K562 (cell line): ENCODE data around the gene SPATA33. TPM values are rescaled to one million over a fixed set of nuclear protein-coding genes. Genes with fewer than 3 reads are reported as not detected.
A peak's percentile ranks its signal among the peaks of the same experiment; 100 is the strongest.

Experiments used
- ELF2 ChIP-seq: fragments of 250-450 bp; sonication (Bioruptor Pico); IDR thresholded peaks from 2 replicates; pipeline ENCODE4 v1.5.0; 2021; ENCODE audit warnings: mild to moderate bottlenecking
- FOSL1 ChIP-seq: fragments of 200-800 bp; sonication (Bioruptor generic); conservative IDR thresholded peaks from 2 replicates; pipeline ENCODE4 v1.6.1; 2016; ENCODE audit warnings: missing genetic modification characterization, missing compliant biosample characterization
- MAX ChIP-seq: sonication (generic); formaldehyde crosslinking; IDR thresholded peaks from 2 replicates; pipeline ENCODE4 v1.9.0; 2022; ENCODE audit warnings: mild to moderate bottlenecking, missing genetic modification reagents
- NCOA4 ChIP-seq: fragments of 450-650 bp; IDR thresholded peaks from 2 replicates; pipeline ENCODE4 v1.6.1; 2018; ENCODE audit warnings: mild to moderate bottlenecking; ENCODE audit not compliant: partially characterized antibody
- PCBP1 ChIP-seq: fragments of 200-400 bp; formaldehyde crosslinking; IDR thresholded peaks from 2 replicates; pipeline ENCODE4 v1.6.1; 2018; ENCODE audit warnings: mild to moderate bottlenecking, low read depth, low read length; ENCODE audit not compliant: poor library complexity, severe bottlenecking
- PHF20 ChIP-seq: fragments of 450-650 bp; IDR thresholded peaks from 2 replicates; pipeline ENCODE4 v1.6.1; 2018; ENCODE audit not compliant: partially characterized antibody
- RBM25 ChIP-seq: fragments of 200-400 bp; formaldehyde crosslinking; IDR thresholded peaks from 2 replicates; pipeline ENCODE4 v1.6.1; 2018; ENCODE audit warnings: low read length, low read depth, moderate library complexity; ENCODE audit not compliant: severe bottlenecking
- SIN3B ChIP-seq: fragments of 450-650 bp; IDR thresholded peaks from 2 replicates; pipeline ENCODE4 v1.6.1; 2017; ENCODE audit warnings: low read depth, mild to moderate bottlenecking, moderate library complexity
- ZBTB11 ChIP-seq, 3 experiments: fragments of 200-800 bp in 1 of 3; fragments of 250-450 bp in 1 of 3; fragments of 450-650 bp in 1 of 3; sonication (Bioruptor Pico) in 1 of 3; sonication (Bioruptor generic) in 1 of 3; formaldehyde crosslinking in 1 of 3; IDR thresholded peaks; 2 replicates each; pipeline versions ENCODE4 v1.6.1 to v1.8.0; 2016 to 2022; ENCODE audit warnings: mild to moderate bottlenecking in 2 of 3, missing genetic modification characterization in 2 of 3, missing compliant biosample characterization in 1 of 3, moderate library complexity in 1 of 3
- ZBTB40 ChIP-seq, 2 experiments: fragments of 450-650 bp in 1 of 2; sonication (generic) in 1 of 2; formaldehyde crosslinking in 1 of 2; IDR thresholded peaks; 2 replicates each; pipeline versions ENCODE4 v1.7.1 to v1.9.0; 2016 to 2022; ENCODE audit warnings: inconsistent platforms in 1 of 2, mild to moderate bottlenecking in 1 of 2, missing genetic modification reagents in 1 of 2
- ZNF24 ChIP-seq: fragments of 450-650 bp; IDR thresholded peaks from 2 replicates; pipeline ENCODE4 v1.6.1; 2016
- polyA plus RNA-seq, 8 experiments: library from polyadenylated mRNA; depleted of rRNA in 4 of 8; stranded (reverse) in 5 of 8; unstranded in 3 of 8; fragments of >200 nt; fragmentation: Nextera tagmentation in 2 of 8; fragmentation: Illumina TruSeq in 1 of 8; extraction: Ambion mirVana in 2 of 8; extraction: Trizol in 1 of 8; gene quantifications; 2 replicates each; pipeline versions ENCODE4 v1.2.1 to v1.2.3, GENCODE V29; 2011 to 2014; ENCODE audit warnings: inconsistent platforms in 1 of 8, missing spikeins in 1 of 8
- total RNA-seq, 7 experiments: library from RNA; depleted of rRNA in 6 of 7; stranded (reverse); fragments of >200 nt in 6 of 7; fragmentation: Illumina TruSeq in 2 of 7; extraction: Trizol in 2 of 7; gene quantifications; 2 replicates each; pipeline versions ENCODE4 v1.2.1 to v1.2.3, GENCODE V29; 2011 to 2021; ENCODE audit warnings: low replicate concordance in 1 of 7
- TF ChIP-seq, protein P1 (sequence below): fragments of 250-450 bp; sonication (Bioruptor Pico); IDR thresholded peaks from 2 replicates; pipeline ENCODE4 v1.4.0; 2020; ENCODE audit warnings: borderline replicate concordance

The SPATA33 gene
- total and polyA plus RNA-seq, 9 of the 15 experiments (the other 6 are each of a cell fraction or from before 2014, with no cell fraction given) = 4.0 to 20.0 (median 11.8) TPM

- TF ChIP-seq ZBTB40 (IDR thresholded peaks at IDR 0.05) = peak; percentile 66
- TF ChIP-seq ZBTB40 (CRISPR knock-in tag; IDR thresholded peaks at IDR 0.05) = no peak
- no peak for TF ChIP-seq NCOA4
- TF ChIP-seq ZNF24 = no peak
- peak; percentile 78 for TF ChIP-seq ELF2
- TF ChIP-seq PCBP1 = peak; percentile 53
- 0 out of 6 replicates have a peak, but pooled peaks of 1 of the 3 experiments have one; percentile 29 for TF ChIP-seq ZBTB11 (CRISPR knock-in tag; IDR thresholded peaks at IDR 0.05)
- TF ChIP-seq FOSL1 (tag) = no peak
- TF ChIP-seq, protein P1, sequence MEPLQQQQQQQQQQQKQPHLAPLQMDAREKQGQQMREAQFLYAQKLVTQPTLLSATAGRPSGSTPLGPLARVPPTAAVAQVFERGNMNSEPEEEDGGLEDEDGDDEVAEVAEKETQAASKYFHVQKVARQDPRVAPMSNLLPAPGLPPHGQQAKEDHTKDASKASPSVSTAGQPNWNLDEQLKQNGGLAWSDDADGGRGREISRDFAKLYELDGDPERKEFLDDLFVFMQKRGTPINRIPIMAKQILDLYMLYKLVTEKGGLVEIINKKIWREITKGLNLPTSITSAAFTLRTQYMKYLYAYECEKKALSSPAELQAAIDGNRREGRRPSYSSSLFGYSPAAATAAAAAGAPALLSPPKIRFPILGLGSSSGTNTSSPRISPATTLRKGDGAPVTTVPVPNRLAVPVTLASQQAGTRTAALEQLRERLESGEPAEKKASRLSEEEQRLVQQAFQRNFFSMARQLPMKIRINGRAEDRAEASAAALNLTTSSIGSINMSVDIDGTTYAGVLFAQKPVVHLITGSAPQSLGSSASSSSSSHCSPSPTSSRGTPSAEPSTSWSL = no peak
- TF ChIP-seq MAX (CRISPR knock-in tag) = peak; percentile 93
- no peak for TF ChIP-seq RBM25
- peak; percentile 78 for TF ChIP-seq PHF20
- peak; percentile 94 for TF ChIP-seq SIN3B
Observed at GRCh38 chr16:89686520-89687091, 29.0 kb downstream of the SPATA33 start, which contains the start of gene CDK10 (continued).
